ENCODE data around the gene SEC14L5.
A peak's percentile ranks its signal among the peaks of the same experiment; 100 is the strongest.

The SEC14L5 gene

DNA sequence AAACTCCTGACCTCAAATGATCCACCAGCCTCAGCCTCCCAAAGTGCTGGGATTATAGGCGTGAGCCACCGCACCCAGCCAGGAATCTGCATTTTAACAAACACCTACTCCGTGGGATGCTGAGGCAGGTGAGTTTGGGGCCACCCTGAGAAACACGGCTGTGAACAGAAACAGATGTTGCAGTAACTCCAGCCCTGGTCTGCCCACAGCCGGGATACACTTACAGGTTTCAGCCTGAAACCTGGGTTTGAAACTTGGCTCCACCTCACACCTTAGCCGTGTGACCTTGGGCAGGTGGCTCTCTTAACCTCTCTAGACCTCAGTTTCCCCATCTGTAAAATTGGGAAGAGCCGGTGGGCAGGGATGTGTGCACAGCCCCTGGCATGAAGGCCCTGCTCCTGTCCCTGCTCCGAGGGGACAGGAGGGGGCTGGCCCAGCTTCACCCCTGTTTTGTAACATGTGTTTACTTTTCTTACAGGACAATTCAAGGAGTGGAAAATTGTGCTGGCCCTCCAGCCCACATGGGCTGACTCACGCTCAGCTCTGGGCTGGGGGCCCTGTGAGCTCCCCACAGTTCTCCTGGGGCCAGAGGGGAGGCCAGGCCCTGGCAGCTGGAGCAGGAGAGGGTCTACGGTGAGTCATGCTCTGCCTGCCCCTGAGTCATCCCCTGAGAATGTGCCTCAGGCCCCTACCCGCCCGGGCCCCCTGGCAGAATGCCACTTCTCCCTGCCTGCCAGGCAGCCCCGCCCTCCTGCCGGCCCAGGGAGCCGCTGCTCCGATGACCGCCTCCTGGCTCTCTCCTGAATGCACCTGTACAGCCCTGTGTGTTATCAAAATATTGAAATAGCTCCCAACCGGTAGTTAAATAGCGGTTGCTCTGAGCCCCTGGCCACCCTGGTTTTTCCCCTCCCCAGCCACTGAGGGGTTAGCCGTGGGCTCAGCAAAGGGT lies 13.5 kb upstream of the SEC14L5 start (continued):
- TF ChIP-seq, protein P1, sequence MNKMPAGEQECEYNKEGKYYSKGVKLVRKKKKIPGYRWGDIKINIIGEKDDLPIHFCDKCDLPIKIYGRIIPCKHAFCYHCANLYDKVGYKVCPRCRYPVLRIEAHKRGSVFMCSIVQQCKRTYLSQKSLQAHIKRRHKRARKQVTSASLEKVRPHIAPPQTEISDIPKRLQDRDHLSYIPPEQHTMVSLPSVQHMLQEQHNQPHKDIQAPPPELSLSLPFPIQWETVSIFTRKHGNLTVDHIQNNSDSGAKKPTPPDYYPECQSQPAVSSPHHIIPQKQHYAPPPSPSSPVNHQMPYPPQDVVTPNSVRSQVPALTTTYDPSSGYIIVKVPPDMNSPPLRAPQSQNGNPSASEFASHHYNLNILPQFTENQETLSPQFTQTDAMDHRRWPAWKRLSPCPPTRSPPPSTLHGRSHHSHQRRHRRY (tag by site-specific recombination; IDR thresholded peaks at IDR 0.05) = no peak
- TF ChIP-seq, protein P2, sequence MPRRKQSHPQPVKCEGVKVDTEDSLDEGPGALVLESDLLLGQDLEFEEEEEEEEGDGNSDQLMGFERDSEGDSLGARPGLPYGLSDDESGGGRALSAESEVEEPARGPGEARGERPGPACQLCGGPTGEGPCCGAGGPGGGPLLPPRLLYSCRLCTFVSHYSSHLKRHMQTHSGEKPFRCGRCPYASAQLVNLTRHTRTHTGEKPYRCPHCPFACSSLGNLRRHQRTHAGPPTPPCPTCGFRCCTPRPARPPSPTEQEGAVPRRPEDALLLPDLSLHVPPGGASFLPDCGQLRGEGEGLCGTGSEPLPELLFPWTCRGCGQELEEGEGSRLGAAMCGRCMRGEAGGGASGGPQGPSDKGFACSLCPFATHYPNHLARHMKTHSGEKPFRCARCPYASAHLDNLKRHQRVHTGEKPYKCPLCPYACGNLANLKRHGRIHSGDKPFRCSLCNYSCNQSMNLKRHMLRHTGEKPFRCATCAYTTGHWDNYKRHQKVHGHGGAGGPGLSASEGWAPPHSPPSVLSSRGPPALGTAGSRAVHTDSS (tag by site-specific recombination; IDR thresholded peaks at IDR 0.05) = no peak
- TF ChIP-seq ZFP3 (tag by site-specific recombination; IDR thresholded peaks at IDR 0.05; ENCODE audit: low read depth) (no peak), ZNF571 (tag by site-specific recombination; IDR thresholded peaks at IDR 0.05) (no peak), ZFP41 (tag by site-specific recombination; IDR thresholded peaks at IDR 0.05; ENCODE audit: borderline replicate concordance) (no peak), ZNF670 (tag by site-specific recombination; IDR thresholded peaks at IDR 0.05; ENCODE audit: low read depth) (no peak), ZNF214 (tag by site-specific recombination; IDR thresholded peaks at IDR 0.05; ENCODE audit: borderline replicate concordance) (no peak), ZNF350 (tag by site-specific recombination; IDR thresholded peaks at IDR 0.05) (no peak), ZNF157 (tag by site-specific recombination; IDR thresholded peaks at IDR 0.05) (no peak), ZNF140 (tag by site-specific recombination; IDR thresholded peaks at IDR 0.05) (no peak), ZNF777 (tag by site-specific recombination; IDR thresholded peaks at IDR 0.05; ENCODE audit: borderline replicate concordance) (no peak), ZNF133 (tag by site-specific recombination; IDR thresholded peaks at IDR 0.05) (no peak), SALL2 (tag by site-specific recombination; IDR thresholded peaks at IDR 0.05; ENCODE audit: borderline replicate concordance) (no peak), ZSCAN16 (tag by site-specific recombination; IDR thresholded peaks at IDR 0.05) (no peak), ZNF223 (tag by site-specific recombination; IDR thresholded peaks at IDR 0.05) (no peak), ZBTB7A (tag by site-specific recombination; IDR thresholded peaks at IDR 0.05; ENCODE audit: low read depth) (peak; percentile 38; the same call in 1 of the 2 replicates), KLF7 (tag by site-specific recombination; IDR thresholded peaks at IDR 0.05; ENCODE audit: borderline replicate concordance) (peak; percentile 57; the same call in 1 of the 2 replicates), MYNN (tag by site-specific recombination; IDR thresholded peaks at IDR 0.05; ENCODE audit: borderline replicate concordance) (no peak), FEZF1 (tag by site-specific recombination; IDR thresholded peaks at IDR 0.05) (peak; percentile 83), ZNF112 (tag by site-specific recombination; IDR thresholded peaks at IDR 0.05) (no peak)
- TF ChIP-seq, protein P3, sequence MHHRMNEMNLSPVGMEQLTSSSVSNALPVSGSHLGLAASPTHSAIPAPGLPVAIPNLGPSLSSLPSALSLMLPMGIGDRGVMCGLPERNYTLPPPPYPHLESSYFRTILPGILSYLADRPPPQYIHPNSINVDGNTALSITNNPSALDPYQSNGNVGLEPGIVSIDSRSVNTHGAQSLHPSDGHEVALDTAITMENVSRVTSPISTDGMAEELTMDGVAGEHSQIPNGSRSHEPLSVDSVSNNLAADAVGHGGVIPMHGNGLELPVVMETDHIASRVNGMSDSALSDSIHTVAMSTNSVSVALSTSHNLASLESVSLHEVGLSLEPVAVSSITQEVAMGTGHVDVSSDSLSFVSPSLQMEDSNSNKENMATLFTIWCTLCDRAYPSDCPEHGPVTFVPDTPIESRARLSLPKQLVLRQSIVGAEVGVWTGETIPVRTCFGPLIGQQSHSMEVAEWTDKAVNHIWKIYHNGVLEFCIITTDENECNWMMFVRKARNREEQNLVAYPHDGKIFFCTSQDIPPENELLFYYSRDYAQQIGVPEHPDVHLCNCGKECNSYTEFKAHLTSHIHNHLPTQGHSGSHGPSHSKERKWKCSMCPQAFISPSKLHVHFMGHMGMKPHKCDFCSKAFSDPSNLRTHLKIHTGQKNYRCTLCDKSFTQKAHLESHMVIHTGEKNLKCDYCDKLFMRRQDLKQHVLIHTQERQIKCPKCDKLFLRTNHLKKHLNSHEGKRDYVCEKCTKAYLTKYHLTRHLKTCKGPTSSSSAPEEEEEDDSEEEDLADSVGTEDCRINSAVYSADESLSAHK (tag by site-specific recombination; IDR thresholded peaks at IDR 0.05) = peak; percentile 71
- TF ChIP-seq, protein P4, sequence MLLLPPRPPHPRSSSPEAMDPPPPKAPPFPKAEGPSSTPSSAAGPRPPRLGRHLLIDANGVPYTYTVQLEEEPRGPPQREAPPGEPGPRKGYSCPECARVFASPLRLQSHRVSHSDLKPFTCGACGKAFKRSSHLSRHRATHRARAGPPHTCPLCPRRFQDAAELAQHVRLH (tag by site-specific recombination; IDR thresholded peaks at IDR 0.05) = no peak
- TF ChIP-seq, protein P5, sequence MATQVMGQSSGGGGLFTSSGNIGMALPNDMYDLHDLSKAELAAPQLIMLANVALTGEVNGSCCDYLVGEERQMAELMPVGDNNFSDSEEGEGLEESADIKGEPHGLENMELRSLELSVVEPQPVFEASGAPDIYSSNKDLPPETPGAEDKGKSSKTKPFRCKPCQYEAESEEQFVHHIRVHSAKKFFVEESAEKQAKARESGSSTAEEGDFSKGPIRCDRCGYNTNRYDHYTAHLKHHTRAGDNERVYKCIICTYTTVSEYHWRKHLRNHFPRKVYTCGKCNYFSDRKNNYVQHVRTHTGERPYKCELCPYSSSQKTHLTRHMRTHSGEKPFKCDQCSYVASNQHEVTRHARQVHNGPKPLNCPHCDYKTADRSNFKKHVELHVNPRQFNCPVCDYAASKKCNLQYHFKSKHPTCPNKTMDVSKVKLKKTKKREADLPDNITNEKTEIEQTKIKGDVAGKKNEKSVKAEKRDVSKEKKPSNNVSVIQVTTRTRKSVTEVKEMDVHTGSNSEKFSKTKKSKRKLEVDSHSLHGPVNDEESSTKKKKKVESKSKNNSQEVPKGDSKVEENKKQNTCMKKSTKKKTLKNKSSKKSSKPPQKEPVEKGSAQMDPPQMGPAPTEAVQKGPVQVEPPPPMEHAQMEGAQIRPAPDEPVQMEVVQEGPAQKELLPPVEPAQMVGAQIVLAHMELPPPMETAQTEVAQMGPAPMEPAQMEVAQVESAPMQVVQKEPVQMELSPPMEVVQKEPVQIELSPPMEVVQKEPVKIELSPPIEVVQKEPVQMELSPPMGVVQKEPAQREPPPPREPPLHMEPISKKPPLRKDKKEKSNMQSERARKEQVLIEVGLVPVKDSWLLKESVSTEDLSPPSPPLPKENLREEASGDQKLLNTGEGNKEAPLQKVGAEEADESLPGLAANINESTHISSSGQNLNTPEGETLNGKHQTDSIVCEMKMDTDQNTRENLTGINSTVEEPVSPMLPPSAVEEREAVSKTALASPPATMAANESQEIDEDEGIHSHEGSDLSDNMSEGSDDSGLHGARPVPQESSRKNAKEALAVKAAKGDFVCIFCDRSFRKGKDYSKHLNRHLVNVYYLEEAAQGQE (tag by site-specific recombination; IDR thresholded peaks at IDR 0.05) = peak; percentile 47
- TF ChIP-seq, protein P6, sequence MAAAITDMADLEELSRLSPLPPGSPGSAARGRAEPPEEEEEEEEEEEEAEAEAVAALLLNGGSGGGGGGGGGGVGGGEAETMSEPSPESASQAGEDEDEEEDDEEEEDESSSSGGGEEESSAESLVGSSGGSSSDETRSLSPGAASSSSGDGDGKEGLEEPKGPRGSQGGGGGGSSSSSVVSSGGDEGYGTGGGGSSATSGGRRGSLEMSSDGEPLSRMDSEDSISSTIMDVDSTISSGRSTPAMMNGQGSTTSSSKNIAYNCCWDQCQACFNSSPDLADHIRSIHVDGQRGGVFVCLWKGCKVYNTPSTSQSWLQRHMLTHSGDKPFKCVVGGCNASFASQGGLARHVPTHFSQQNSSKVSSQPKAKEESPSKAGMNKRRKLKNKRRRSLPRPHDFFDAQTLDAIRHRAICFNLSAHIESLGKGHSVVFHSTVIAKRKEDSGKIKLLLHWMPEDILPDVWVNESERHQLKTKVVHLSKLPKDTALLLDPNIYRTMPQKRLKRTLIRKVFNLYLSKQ (tag by site-specific recombination; IDR thresholded peaks at IDR 0.05; ENCODE audit: borderline replicate concordance) = no peak
- TF ChIP-seq, protein P7, sequence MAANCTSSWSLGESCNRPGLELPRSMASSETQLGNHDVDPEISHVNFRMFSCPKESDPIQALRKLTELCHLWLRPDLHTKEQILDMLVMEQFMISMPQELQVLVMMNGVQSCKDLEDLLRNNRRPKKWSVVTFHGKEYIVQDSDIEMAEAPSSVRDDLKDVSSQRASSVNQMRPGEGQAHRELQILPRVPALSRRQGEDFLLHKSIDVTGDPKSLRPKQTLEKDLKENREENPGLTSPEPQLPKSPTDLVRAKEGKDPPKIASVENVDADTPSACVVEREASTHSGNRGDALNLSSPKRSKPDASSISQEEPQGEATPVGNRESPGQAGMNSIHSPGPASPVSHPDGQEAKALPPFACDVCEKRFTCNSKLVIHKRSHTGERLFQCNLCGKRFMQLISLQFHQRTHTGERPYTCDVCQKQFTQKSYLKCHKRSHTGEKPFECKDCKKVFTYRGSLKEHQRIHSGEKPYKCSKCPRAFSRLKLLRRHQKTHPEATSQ (tag by site-specific recombination; IDR thresholded peaks at IDR 0.05) = peak; percentile 66; the same call in 1 of the 2 replicates

Measured in HEK293 (cell line).